K562 (cell line): ENCODE measurements around the gene COPA.

Experiments used
- E2F6 ChIP-seq, 2 experiments: IDR thresholded peaks; 2 replicates each; pipeline ENCODE4 v1.6.1; 2011; ENCODE audit warnings: borderline replicate concordance in 1 of 2, control low read depth in 1 of 2, low read depth in 1 of 2, low read length in 1 of 2, mild to moderate bottlenecking in 1 of 2, mixed read lengths in 1 of 2, moderate library complexity in 1 of 2; ENCODE audit not compliant: insufficient read depth in 1 of 2, insufficient read length in 1 of 2, poor library complexity in 1 of 2, severe bottlenecking in 1 of 2; ENCODE audit errors: extremely low read depth in 1 of 2
- EZH2 ChIP-seq: IDR thresholded peaks from 2 replicates; pipeline ENCODE4 v1.6.1; 2012; ENCODE audit warnings: low read depth, mild to moderate bottlenecking, inconsistent platforms, low read length, borderline replicate concordance
- HDGF ChIP-seq: fragments of 450-650 bp; IDR thresholded peaks from 2 replicates; pipeline ENCODE4 v1.6.1; 2016
- HNRNPUL1 ChIP-seq: fragments of 200-400 bp; formaldehyde crosslinking; IDR thresholded peaks from 2 replicates; pipeline ENCODE4 v1.6.1; 2017; ENCODE audit warnings: low read length
- REST ChIP-seq, 2 experiments: fragments of 450-650 bp; formaldehyde crosslinking in 1 of 2; IDR thresholded peaks; 2 replicates each; pipeline versions ENCODE4 v1.4.0 to v1.6.1; 2014 to 2020; ENCODE audit warnings: mild to moderate bottlenecking in 2 of 2, borderline replicate concordance in 1 of 2, low read depth in 1 of 2
- RHOXF2B ChIP-seq: fragments of 250-450 bp; sonication (Bioruptor Pico); conservative IDR thresholded peaks from 2 replicates; pipeline ENCODE4 v1.5.1; 2021
- SIX5 ChIP-seq, 2 experiments: IDR thresholded peaks; 2 replicates each; pipeline ENCODE4 v1.6.1; 2011; ENCODE audit warnings: low read length in 2 of 2, borderline replicate concordance in 1 of 2, low read depth in 1 of 2, mild to moderate bottlenecking in 1 of 2, moderate library complexity in 1 of 2; ENCODE audit not compliant: insufficient read depth in 1 of 2
- SMAD1 ChIP-seq: fragments of 150-350 bp; IDR thresholded peaks from 2 replicates; pipeline ENCODE4 v1.6.1; 2014; ENCODE audit warnings: low read length, low read depth; ENCODE audit not compliant: partially characterized antibody
- TBP ChIP-seq: optimal IDR thresholded peaks from 2 replicates; pipeline ENCODE3; 2011; ENCODE audit warnings: low read depth, low read length, improper control_type of control experiment
- ZBTB7A ChIP-seq: IDR thresholded peaks from 2 replicates; pipeline ENCODE4 v1.6.1; 2011; ENCODE audit warnings: low read depth, mild to moderate bottlenecking, low read length, moderate library complexity, borderline replicate concordance; ENCODE audit not compliant: control insufficient read depth
- ZEB2 ChIP-seq: fragments of 450-650 bp; IDR thresholded peaks from 2 replicates; pipeline ENCODE4 v1.6.1; 2016
- ZNF778 ChIP-seq: fragments of 450-650 bp; formaldehyde crosslinking; IDR thresholded peaks from 2 replicates; pipeline ENCODE4 v1.4.0; 2020; ENCODE audit warnings: mild to moderate bottlenecking, moderate library complexity
- ZSCAN29 ChIP-seq: fragments of 450-650 bp; IDR thresholded peaks from 2 replicates; pipeline ENCODE4 v1.6.1; 2017

- no peak for TF ChIP-seq E2F6 (IDR thresholded peaks at IDR 0.05; ENCODE audit: borderline replicate concordance in 1 of 2, extremely low read depth in 1 of 2, insufficient read depth in 1 of 2, insufficient read length in 1 of 2, low read depth in 1 of 2, low read length in 1 of 2, poor library complexity in 1 of 2, severe bottlenecking in 1 of 2)
- TF ChIP-seq HNRNPUL1: no peak
- no peak for TF ChIP-seq ZSCAN29
- TF ChIP-seq REST (IDR thresholded peaks at IDR 0.05; ENCODE audit: borderline replicate concordance): no peak
- no peak for TF ChIP-seq REST (CRISPR knock-in tag; IDR thresholded peaks at IDR 0.05; ENCODE audit: low read depth)
- TF ChIP-seq EZH2: no peak
- TF ChIP-seq ZNF778 (CRISPR knock-in tag): no peak
- TF ChIP-seq RHOXF2B (CRISPR knock-in tag): no peak
- no peak for TF ChIP-seq HDGF
- no peak for TF ChIP-seq SIX5 (IDR thresholded peaks at IDR 0.05; ENCODE audit: borderline replicate concordance in 1 of 2, insufficient read depth in 1 of 2, low read depth in 1 of 2, low read length in 2 of 2)
- TF ChIP-seq ZBTB7A: no peak
- TF ChIP-seq ZEB2: no peak
- TF ChIP-seq SMAD1: no peak
- TF ChIP-seq TBP: no peak
These were observed 2.9 kb downstream of the COPA start for GRCh38 chr1:160340146-160340545.
